ENCODE results near the gene CSNK1G2.

The CSNK1G2 gene

DNA sequence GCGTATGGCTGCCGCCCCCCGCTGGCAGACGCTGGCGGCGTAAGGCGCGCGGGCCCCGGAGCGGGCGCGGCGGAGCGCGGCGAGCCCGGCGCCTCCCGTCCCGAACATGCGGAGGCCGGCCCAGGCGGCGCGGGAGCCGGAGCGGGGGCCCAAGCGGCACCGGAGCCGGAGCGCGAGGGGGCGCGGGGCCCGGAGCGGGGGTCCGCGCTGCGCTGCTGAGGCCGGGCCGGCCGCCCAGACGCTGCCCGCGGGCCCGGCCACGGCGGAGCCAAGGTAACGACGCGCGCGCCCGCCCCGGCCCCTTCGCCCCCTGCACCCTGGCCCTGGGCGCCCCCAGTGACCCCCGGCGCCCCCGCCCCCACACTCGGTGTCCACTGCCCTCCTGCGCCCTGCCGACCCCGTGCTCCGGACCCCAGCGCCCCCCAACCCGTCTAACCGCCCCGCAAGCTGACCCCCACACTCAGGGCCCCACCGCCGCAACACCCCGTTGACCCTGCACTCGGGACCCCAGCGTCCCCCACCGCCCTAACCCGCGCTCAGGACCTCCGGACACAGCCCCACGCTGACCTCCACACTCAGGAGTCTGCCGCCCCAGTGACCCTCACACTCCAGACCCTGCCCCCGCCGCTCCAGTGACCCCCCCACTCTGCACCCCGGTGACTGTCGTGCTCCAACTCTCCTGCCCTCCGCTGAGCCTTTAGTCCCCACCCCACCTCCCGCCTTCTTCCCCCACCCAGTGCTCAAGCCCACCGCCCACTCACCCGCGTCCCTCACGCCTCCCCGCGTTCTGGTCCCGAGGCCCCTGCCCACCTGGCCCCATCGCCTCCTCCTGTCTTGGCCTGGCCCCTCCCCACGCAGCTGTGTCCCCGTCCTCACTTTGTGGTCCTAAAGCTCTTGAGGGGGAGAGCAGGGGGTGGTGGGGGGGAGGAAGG is at the start of gene CSNK1G2:
Gene CSNK1G2 (plus strand): TSS at position 27 of the 932 bp plus-strand sequence. CDS start 28,601 bp downstream, outside the sequence.
- no peak for DNase-seq

- DNase-seq = no peak
Observed at GRCh38 chr19:1893791-1894190, 47.2 kb upstream of the CSNK1G2 start.

DNA sequence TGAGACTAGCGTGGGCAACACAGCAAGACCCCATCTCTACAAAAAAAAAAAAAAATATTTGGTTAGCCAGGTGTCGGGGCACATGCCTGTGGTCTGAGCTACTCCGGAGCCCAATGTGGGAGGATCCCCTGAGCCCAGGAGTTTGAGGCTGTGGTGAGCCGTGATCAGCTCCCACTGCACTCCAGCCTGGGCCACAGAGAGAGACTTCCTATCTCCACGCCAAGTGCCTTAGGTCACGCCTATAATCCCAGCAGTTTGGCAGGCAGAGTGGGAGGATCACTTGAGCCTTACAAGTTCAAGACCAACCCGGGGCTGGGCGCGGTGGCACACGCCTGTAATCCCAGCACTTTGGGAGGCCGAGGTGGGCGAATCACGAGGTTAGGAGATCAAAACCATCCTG is 44.5 kb upstream of the CSNK1G2 start:
- no peak for DNase-seq

DNA sequence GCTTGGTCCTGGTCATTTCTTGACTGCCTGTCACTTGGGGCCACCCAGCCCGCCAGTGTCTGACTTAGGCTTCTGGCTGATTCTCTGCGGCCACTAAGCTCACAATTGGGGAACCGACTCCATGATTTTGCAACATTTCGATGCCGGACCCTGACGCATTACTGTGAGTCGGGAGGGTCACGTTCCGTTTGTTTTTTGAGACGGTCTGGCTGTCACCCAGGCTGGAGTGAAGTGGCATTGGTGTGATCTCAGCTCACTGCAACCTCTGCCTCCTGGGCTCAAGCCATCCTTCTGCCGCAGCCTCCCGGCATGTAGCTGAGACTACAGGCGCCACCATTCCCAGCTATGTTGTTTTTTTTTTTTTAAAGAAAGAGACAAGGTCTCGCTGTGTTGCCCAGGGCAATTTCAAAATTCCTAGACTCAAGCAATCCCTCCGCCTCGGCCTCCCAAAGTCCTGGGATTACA is 39.0 kb upstream of the CSNK1G2 start:
- no peak for DNase-seq

DNA sequence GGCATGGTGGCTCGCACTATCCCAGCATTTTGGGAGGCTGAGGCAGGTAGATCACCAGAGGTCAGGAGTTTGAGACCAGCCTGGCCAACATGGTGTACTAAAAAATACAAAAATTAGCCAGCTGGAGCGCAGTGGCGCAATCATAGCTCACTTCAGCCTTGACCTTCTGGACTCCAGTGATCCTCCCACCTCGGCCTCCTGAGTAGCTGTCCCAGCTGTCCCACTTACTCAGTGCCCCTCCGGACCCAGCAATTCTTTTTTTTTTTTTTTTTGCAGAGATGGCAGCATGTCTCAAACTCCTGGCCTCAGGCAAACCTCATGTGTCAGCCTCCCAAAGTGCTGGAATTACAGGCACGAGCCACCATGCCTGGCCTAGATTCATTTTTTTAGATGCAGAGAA is 38.0 kb upstream of the CSNK1G2 start:
- DNase-seq = no peak

DNA sequence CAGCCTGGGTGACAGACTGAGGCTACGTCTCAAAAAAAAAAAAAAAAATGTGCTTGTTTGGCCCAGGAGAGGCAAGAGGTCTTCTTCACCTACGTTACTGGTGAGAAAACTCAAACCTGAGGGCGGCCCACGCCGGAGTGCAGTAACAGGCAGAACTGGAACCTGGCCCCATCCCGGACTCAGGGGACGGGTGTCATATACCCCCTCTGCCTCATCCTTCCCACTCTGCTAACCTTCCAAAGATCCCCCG is 36.2 kb upstream of the CSNK1G2 start:
- no peak for DNase-seq

DNA sequence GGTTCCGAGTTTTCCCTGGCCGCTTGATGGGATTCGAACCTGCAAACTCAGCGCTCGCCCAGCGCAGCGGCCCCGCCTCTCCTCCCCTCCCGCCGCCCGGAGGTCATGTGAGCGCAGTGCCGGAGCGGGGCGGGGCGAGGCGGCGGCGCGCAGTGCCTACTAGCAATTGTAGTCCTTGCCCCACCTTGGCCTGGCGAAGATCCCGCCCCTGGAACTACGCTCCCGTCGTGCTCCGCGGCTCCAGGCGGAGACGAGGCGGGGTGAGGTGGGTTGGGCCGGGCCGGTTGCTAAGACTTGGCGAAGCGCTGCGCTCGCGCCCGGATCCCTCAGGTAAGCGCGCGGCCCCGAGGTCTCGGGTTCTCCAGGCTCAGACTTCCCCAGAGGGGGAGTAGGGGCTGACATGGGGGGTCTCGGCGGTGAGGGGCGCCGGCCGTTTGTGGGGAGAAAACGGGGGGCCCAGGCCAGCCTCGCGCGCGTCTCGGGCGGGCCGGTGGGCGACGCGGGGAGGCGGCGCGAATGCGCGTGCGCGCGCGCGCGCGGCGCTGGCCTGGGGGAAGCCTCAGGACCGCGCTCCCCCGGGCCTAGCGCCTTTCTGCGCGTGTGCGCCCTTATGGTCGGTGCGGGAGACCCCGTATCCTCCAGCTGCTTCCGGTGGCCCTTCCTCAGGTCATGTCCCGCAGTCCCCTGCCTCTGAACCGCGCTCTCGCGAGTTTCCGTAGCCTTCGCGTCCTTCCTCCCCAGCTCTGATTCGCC is 35.7 kb upstream of the CSNK1G2 start, which contains the start of the genes ADAT3 and SCAMP4:
Gene ADAT3 (plus strand): TSS at position 290 of the 753 bp plus-strand sequence. CDS start 6,649 bp downstream, outside the sequence.
Gene SCAMP4 (plus strand): TSS at position 290 of the 753 bp plus-strand sequence. CDS start 9,621 bp downstream, outside the sequence.
- peak; percentile 97 for DNase-seq

DNA sequence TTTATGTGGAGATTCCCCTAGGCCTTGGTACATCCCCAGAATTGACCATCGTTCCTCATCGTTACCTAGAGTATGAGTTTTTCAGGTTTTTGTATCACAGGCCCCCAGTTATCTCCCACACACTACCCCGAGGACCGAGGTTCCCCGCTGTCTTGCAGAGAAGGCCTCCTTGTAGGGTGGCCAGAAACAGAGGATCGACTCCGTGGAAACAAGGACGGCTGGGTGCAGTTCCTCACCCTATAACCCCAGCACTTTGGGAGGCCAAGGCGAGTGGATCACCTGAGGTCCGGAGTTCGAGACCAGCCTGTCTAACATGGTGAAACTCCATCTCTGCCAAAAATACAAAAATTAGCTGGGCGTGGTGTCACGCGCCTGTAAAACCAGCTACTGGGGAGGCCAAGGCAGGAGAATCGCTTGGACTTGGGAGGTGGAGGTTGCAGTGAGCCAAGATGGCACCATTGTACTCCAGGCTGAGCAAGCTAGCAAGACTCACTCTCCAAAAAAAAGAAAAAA is 35.1 kb upstream of the CSNK1G2 start:
- DNase-seq = no peak

DNA sequence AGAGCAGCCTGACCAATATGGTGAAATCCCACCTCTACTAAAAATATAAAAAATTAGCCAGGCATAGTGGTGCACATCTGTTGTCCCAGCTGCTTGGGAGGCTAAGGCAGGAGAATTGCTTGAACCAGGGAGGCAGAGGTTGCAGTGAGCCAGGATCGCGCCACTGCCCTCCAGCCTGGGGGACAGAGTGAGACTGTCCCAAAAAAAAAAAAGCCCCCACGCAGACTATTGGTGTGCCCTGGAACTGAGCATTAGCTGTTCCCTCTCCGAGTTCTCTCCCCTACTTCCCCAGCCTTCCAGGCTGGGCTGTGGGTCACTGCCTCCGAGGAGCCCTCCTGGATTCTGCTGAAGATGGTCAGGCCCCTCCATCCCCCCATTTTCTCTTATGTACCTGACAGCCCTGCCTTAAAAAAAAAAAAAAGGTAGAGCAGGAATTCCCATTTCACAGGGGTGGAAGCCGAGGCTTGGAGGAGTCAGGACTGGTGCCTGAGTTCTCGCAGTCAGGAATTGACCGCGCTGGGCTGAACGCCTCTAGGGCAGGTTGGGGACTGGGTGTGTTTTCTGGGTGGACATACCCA is 33.9 kb upstream of the CSNK1G2 start:
- DNase-seq = no peak

GRCh38 chr19:1907563-1908363 is 33.2 kb upstream of the CSNK1G2 start:
- no peak for DNase-seq

DNA sequence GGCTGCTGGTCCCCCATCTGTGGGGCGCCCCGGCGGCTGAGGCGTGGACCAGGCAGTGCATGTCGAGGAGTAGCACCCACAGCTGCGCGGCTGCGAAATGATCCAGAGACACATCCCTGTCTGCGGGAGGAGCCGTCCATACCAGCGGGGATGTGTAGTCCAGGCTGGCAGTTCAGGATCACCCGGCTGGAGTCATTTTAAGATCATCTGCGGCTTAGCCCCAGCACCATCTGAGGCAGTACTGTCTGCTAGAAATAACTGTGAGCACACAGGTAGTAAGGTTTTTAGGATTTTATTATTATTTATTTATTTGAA is 32.7 kb upstream of the CSNK1G2 start:
- DNase-seq = no peak

DNA sequence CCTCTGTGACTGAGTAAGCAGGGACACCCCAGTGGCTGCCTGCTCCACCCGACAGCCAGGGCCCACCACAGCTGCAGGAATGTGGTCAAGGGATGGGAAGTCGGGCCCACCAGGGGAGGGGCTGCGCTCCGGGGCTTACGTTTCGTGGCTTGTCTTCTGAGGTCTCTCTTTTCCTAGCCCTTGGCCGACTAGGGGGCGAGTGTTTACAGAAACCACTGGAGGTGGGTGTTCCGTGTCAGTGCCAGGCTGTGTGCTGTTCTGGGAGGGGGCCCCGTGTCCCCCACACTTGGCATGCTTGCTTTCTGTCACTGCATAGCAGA is 31.3 kb upstream of the CSNK1G2 start:
- DNase-seq = no peak

GRCh38 chr19:1910177-1910576 is 30.8 kb upstream of the CSNK1G2 start:
- no peak for DNase-seq

DNA sequence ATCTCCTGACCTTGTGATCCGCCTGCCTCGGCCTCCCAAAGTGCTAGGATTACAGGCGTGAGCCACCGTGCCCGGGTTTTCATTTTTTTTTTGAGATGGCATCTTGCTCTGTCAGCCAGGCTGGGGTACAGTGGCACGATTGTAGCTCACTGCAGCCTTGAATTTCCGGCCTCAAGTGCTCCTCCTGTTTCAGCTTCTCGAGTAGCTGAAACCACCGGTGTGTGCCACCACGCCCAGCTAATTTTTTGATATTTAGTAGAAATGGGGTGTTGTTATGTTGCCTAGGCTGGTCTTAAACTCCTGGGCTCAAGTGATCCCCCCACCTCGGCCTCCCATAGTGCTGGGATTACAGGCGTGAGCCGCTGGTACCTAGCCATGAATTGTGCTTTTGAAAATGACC is 29.9 kb upstream of the CSNK1G2 start:
- DNase-seq = no peak

- no peak for DNase-seq
Observed at GRCh38 chr19:1911995-1912394, 29.0 kb upstream of the CSNK1G2 start.

GRCh38 chr19:1912760-1913505 is 28.0 kb upstream of the CSNK1G2 start:
- no peak for DNase-seq

GRCh38 chr19:1913781-1914577 is 27.0 kb upstream of the CSNK1G2 start:
- no peak for DNase-seq

- no peak for DNase-seq
Observed at GRCh38 chr19:1914826-1915341, 26.1 kb upstream of the CSNK1G2 start.

- DNase-seq = no peak
Observed at GRCh38 chr19:1917146-1917545, 23.8 kb upstream of the CSNK1G2 start.

GRCh38 chr19:1917926-1918325 is 23.0 kb upstream of the CSNK1G2 start:
- DNase-seq = no peak

DNA sequence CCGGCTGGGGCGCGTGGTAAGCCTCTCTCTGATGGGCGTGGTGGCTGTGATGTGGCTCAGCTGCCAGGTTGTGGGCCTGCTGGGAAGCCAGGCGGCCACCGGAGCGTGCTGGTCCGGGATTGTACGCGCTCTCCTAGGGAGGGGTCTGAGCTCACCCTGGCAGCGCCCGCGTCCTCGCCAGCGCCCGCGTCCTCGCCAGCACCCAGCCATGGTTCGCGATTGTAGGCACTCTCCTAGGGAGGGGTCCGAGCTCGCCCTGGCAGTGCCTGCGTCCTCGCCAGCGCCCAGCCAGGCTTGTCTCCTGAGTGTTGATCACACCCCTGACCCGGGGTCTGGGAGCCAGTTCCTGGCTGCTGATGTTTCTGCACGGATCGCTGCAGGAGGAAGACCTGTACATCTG is 22.0 kb upstream of the CSNK1G2 start:
- DNase-seq = no peak
